Caco-2 (cell line): Measurements from ENCODE around the gene OR2AG1. TPM values are rescaled to one million over a fixed set of nuclear protein-coding genes. Genes with fewer than 3 reads are reported as not detected.

Experiments used
- Bru-seq: library from RNA; stranded (reverse); fragments of 400-500 nt; gene quantifications from one replicate; lab custom pipeline; 2021; lab: Mats Ljungman, UMichigan
- BruChase-seq, 2 experiments: library from RNA; stranded (reverse); fragments of 400-500 nt; gene quantifications; one replicate each; lab custom pipeline; 2021; lab: Mats Ljungman, UMichigan
- BruUV-seq: library from RNA; stranded (reverse); fragments of 400-500 nt; replicated peaks from 2 replicates; lab custom pipeline; 2021; lab: Mats Ljungman, UMichigan
- CTCF ChIA-PET: fragments of 300-600 bp; sonication (Branson Sonifier 250); formaldehyde crosslinking; loops from one replicate; lab custom pipeline; 2022; ENCODE audit warnings: antibody characterized with exemption; lab: Charles Lee
- POLR2A ChIA-PET: fragments of 300-600 bp; sonication (Branson Sonifier 250); formaldehyde crosslinking; loops from one replicate; lab custom pipeline; 2022; ENCODE audit warnings: antibody characterized with exemption; lab: Charles Lee
- DNase-seq, 2 experiments: peaks; one replicate each; pipeline versions ENCODE4 v3.0.0 to v3.0.0-alpha.2; 2020 to 2022
- H3K27me3 ChIP-seq: replicated peaks from 2 replicates; pipeline ENCODE4 v1.6.0; 2011; ENCODE audit warnings: low read length; ENCODE audit not compliant: control insufficient read depth, insufficient read depth
- H3K36me3 ChIP-seq: 2 replicates; pipeline ENCODE4 v1.5.1; 2011; ENCODE audit warnings: low read length; ENCODE audit not compliant: control insufficient read depth, insufficient read depth
- H3K4me1 ChIP-seq: fragments of 250-450 bp; sonication (Bioruptor Pico); 2 replicates; pipeline ENCODE4 v1.5.1; 2020; ENCODE audit warnings: mild to moderate bottlenecking
- H3K4me3 ChIP-seq: 2 replicates; pipeline ENCODE4 v1.5.1; 2011; ENCODE audit warnings: low read depth, mild to moderate bottlenecking, control low read depth, low read length
- H3K9me3 ChIP-seq: fragments of 250-450 bp; sonication (Bioruptor Pico); 2 replicates; pipeline ENCODE4 v1.5.1; 2020; ENCODE audit warnings: mild to moderate bottlenecking, moderate library complexity
- H3K27ac Mint-ChIP-seq: one replicate; pipeline ENCODE4 v1.8.0; 2022; ENCODE audit warnings: mixed read lengths; ENCODE audit not compliant: unreplicated experiment
- H3K27me3 Mint-ChIP-seq: one replicate; pipeline ENCODE4 v1.8.0; 2022; ENCODE audit warnings: mixed read lengths; ENCODE audit not compliant: insufficient read depth, unreplicated experiment
- H3K36me3 Mint-ChIP-seq: one replicate; pipeline ENCODE4 v1.8.0; 2022; ENCODE audit warnings: mild to moderate bottlenecking, mixed read lengths; ENCODE audit not compliant: insufficient read depth, unreplicated experiment
- H3K4me1 Mint-ChIP-seq: one replicate; pipeline ENCODE4 v1.8.0; 2022; ENCODE audit warnings: low read depth, mixed read lengths; ENCODE audit not compliant: unreplicated experiment
- H3K4me3 Mint-ChIP-seq: one replicate; pipeline ENCODE4 v1.8.0; 2022; ENCODE audit warnings: mild to moderate bottlenecking, moderate library complexity, mixed read lengths; ENCODE audit not compliant: unreplicated experiment
- H3K9me3 Mint-ChIP-seq: one replicate; pipeline ENCODE4 v1.8.0; 2022; ENCODE audit warnings: mixed read lengths; ENCODE audit not compliant: unreplicated experiment
- CTCF ChIP-seq, 2 experiments: fragments of 200-600 bp in 1 of 2; IDR thresholded peaks; 1 replicate in 1 of 2; 2 replicates in 1 of 2; pipeline versions ENCODE4 v1.5.1 to v1.8.0; 2011 to 2022; ENCODE audit warnings: antibody characterized with exemption in 1 of 2, control low read depth in 1 of 2, inconsistent platforms in 1 of 2, low read depth in 1 of 2, low read length in 1 of 2, mild to moderate bottlenecking in 1 of 2, moderate library complexity in 1 of 2; ENCODE audit not compliant: insufficient read depth in 1 of 2, severe bottlenecking in 1 of 2, unreplicated experiment in 1 of 2
- intact Hi-C: fragments of 100-400 bp; cut with micrococcal nuclease; formaldehyde crosslinking; loops from one replicate; pipeline ENCODE4 v1.10.0; 2022; ENCODE audit not compliant: unreplicated experiment
- long read RNA-seq: library from polyadenylated mRNA; stranded (forward); transcript quantifications from one replicate; pipeline ENCODE4 v2.0.0, GENCODE V29; 2022
- total RNA-seq: library from RNA; stranded (reverse); gene quantifications from 2 replicates; pipeline ENCODE4 v1.2.3, GENCODE V29; 2022

Gene OR2AG1
- total RNA-seq (not detected in 2 replicates), Bru-seq, nascent RNA (not detected), BruChase-seq, experiment 1, labeled RNA remaining after a 2-hour chase (not detected), BruChase-seq, experiment 2, labeled RNA remaining after a 6-hour chase (not detected)
- long read RNA-seq: 0 reads

GRCh38 chr11:6782720-6783119, at the start of gene OR2AG1:
Gene OR2AG1, plus strand, starts transcription at chr11:6783020. Its CDS starts 2,018 bp downstream, at chr11:6785038.
- no peaks in the 10 kb centered on the region for H3K36me3 ChIP-seq
- DNase-seq: no peak
- H3K27me3 ChIP-seq: no peaks in the 10 kb centered on the region
- H3K4me3 ChIP-seq: no peak within 1 kb of the TSS
- Mint-ChIP-seq H3K4me3 (no peak within 1 kb of the TSS), H3K27me3 (peaks cover 3% of the 10 kb centered on the region), H3K9me3 (no peaks in the 10 kb centered on the region), H3K36me3 (no peaks in the 10 kb centered on the region), H3K4me1 (no peaks in the 10 kb centered on the region), H3K27ac (no peak within 1 kb of the TSS)
- BruUV-seq: no TSS peak
- no peak for TF ChIP-seq CTCF (IDR thresholded peaks at IDR 0.05; ENCODE audit: insufficient read depth in 1 of 2, low read depth in 1 of 2, low read length in 1 of 2, severe bottlenecking in 1 of 2, unreplicated experiment in 1 of 2)
- ChIA-PET POLR2A (no interaction called here), CTCF (no interaction called here)
- intact Hi-C loops: no loop called here
- H3K9me3 ChIP-seq: 0 out of 2 replicates have a peak, but pooled peaks cover 3% of the 10 kb centered on the region
- no peaks in the 10 kb centered on the region for H3K4me1 ChIP-seq

- no peaks in the 10 kb centered on the region for H3K36me3 ChIP-seq
- no peaks in the 10 kb centered on the region for H3K36me3 Mint-ChIP-seq
- BruUV-seq: no TSS peak
- no peak overlapping the region for H3K4me3 ChIP-seq
- ChIA-PET CTCF (no interaction called here), POLR2A (no interaction called here)
- no peaks in the 10 kb centered on the region for H3K4me1 Mint-ChIP-seq
- TF ChIP-seq CTCF (IDR thresholded peaks at IDR 0.05; ENCODE audit: insufficient read depth in 1 of 2, low read depth in 1 of 2, low read length in 1 of 2, severe bottlenecking in 1 of 2, unreplicated experiment in 1 of 2): no peak
- peaks cover 20% of the 10 kb centered on the region for H3K27me3 Mint-ChIP-seq
- no peak overlapping the region for H3K27ac Mint-ChIP-seq
- no peaks in the 10 kb centered on the region for H3K4me1 ChIP-seq
- DNase-seq: no peak
- no peak overlapping the region for H3K4me3 Mint-ChIP-seq
- H3K9me3 ChIP-seq: no peaks in the 10 kb centered on the region
- intact Hi-C loops: no loop called here
- no peaks in the 10 kb centered on the region for H3K27me3 ChIP-seq
- H3K9me3 Mint-ChIP-seq: no peaks in the 10 kb centered on the region
These were observed 49.2 kb upstream of the OR2AG1 start for GRCh38 chr11:6733326-6734275.

GRCh38 chr11:6734616-6735015, 48.2 kb upstream of the OR2AG1 start:
- H3K9me3 Mint-ChIP-seq: no peaks in the 10 kb centered on the region
- BruUV-seq: no TSS peak
- intact Hi-C loops: no loop called here

More at GRCh38 chr11:6734616-6735015, 48.2 kb upstream of the OR2AG1 start:
- no peaks in the 10 kb centered on the region for H3K27me3 ChIP-seq
- no peaks in the 10 kb centered on the region for H3K9me3 ChIP-seq
- H3K36me3 Mint-ChIP-seq: no peaks in the 10 kb centered on the region
- H3K27me3 Mint-ChIP-seq: peaks cover 16% of the 10 kb centered on the region
- H3K4me1 ChIP-seq: no peaks in the 10 kb centered on the region
- no peaks in the 10 kb centered on the region for H3K36me3 ChIP-seq
- ChIA-PET CTCF (no interaction called here), POLR2A (no interaction called here)
- no peak for DNase-seq
- no peaks in the 10 kb centered on the region for H3K4me1 Mint-ChIP-seq
- no peak overlapping the region for H3K4me3 ChIP-seq
- no peak overlapping the region for H3K27ac Mint-ChIP-seq
- no peak for TF ChIP-seq CTCF (IDR thresholded peaks at IDR 0.05; ENCODE audit: insufficient read depth in 1 of 2, low read depth in 1 of 2, low read length in 1 of 2, severe bottlenecking in 1 of 2, unreplicated experiment in 1 of 2)
- H3K4me3 Mint-ChIP-seq: no peak overlapping the region
